Neural progenitor cell (in vitro differentiated cells): ENCODE data around the gene CPNE8.

Experiments used
- EZH2 ChIP-seq: fragments of 200-600 bp; sonication (generic); IDR thresholded peaks from 2 replicates; pipeline ENCODE4 v1.6.1; 2017; ENCODE audit warnings: antibody characterized with exemption, mild to moderate bottlenecking, moderate library complexity
- EZH2phosphoT487 ChIP-seq: fragments of 200-600 bp; sonication (generic); IDR thresholded peaks from 2 replicates; pipeline ENCODE4 v1.6.1; 2017; ENCODE audit warnings: antibody characterized with exemption
- TF ChIP-seq, protein P1 (sequence below): fragments of 200-600 bp; sonication (generic); IDR thresholded peaks from 2 replicates; pipeline ENCODE4 v1.5.1; 2017; ENCODE audit warnings: antibody characterized with exemption, mild to moderate bottlenecking

DNA sequence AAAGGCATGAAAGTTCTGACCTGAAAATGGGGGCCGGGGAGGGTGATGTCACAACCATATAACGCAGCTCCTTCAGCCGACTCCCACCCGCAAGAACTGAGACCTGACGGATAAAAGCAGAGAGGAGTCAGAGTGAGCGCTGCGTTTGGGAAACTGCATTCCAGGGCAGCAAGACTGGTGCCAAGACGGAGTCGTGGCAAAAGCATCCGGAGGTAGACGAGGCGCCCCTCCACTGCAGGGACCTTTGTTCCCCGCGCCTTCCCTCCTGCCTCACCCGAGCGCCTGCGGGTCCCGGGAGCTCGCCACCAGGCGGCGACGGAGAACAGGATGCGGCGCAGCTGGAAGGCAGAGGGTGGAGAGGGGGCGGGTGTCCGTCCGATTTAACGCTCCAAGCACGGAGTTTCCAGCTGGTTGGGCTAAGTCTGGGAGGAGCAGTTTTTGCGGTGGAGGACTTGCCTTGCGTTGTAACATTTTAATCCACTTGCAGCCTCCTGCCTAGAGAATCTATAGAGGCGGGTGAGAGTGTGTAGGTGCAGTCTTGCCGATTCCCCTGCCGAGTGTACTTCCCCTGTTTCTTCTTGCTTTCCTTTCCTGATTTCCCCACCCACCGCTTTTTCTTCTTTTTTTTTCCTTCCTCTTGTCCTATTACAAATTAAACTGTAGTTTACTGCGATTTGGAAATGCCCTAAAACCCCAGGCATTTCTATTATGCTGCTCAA lies 1.2 kb upstream of the CPNE8 start:
- TF ChIP-seq, protein P1, sequence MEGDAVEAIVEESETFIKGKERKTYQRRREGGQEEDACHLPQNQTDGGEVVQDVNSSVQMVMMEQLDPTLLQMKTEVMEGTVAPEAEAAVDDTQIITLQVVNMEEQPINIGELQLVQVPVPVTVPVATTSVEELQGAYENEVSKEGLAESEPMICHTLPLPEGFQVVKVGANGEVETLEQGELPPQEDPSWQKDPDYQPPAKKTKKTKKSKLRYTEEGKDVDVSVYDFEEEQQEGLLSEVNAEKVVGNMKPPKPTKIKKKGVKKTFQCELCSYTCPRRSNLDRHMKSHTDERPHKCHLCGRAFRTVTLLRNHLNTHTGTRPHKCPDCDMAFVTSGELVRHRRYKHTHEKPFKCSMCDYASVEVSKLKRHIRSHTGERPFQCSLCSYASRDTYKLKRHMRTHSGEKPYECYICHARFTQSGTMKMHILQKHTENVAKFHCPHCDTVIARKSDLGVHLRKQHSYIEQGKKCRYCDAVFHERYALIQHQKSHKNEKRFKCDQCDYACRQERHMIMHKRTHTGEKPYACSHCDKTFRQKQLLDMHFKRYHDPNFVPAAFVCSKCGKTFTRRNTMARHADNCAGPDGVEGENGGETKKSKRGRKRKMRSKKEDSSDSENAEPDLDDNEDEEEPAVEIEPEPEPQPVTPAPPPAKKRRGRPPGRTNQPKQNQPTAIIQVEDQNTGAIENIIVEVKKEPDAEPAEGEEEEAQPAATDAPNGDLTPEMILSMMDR, result peak; percentile 88
- no peak for TF ChIP-seq EZH2phosphoT487
- TF ChIP-seq EZH2, result no peak
